Immature natural killer cell (primary cell): ENCODE results near the gene SNF8. TPM values are rescaled to one million over a fixed set of nuclear protein-coding genes. Genes with fewer than 3 reads are reported as not detected.
"Not testable (repeated sequence)": the region's sequence is repeated elsewhere in the genome, so short reads cannot be mapped to it uniquely, and the experiment has no call there.

Experiments
- DNase-seq, 3 donors: peaks; one replicate each; pipeline ENCODE4 v3.0.0; 2022; ENCODE audit warnings: mixed read lengths in 1 of 3
- H3K27ac Mint-ChIP-seq, 6 donors: one replicate each; pipeline ENCODE4 v1.8.0; 2020; ENCODE audit warnings: mixed read lengths in 6 of 6, mild to moderate bottlenecking in 5 of 6, inconsistent platforms in 4 of 6, moderate library complexity in 3 of 6
- H3K27me3 Mint-ChIP-seq, 3 donors: one replicate each; pipeline ENCODE4 v1.8.0; 2020 to 2021; ENCODE audit warnings: low read depth in 3 of 3, mild to moderate bottlenecking in 3 of 3, mixed read lengths in 3 of 3, moderate library complexity in 3 of 3, inconsistent platforms in 1 of 3
- H3K36me3 Mint-ChIP-seq, 3 donors: one replicate each; pipeline ENCODE4 v1.8.0; 2020; ENCODE audit warnings: mixed read lengths in 3 of 3, inconsistent platforms in 2 of 3, mild to moderate bottlenecking in 2 of 3
- H3K4me1 Mint-ChIP-seq, 2 donors: one replicate each; pipeline ENCODE4 v1.8.0; 2020; ENCODE audit warnings: inconsistent platforms in 2 of 2, mild to moderate bottlenecking in 2 of 2, mixed read lengths in 2 of 2, moderate library complexity in 1 of 2
- H3K4me3 Mint-ChIP-seq, 5 donors: one replicate each; pipeline ENCODE4 v1.8.0; 2020; ENCODE audit warnings: mild to moderate bottlenecking in 5 of 5, mixed read lengths in 5 of 5, inconsistent platforms in 3 of 5, moderate library complexity in 3 of 5
- H3K9me3 Mint-ChIP-seq, 6 donors: one replicate each; pipeline ENCODE4 v1.8.0; 2020; ENCODE audit warnings: mild to moderate bottlenecking in 6 of 6, mixed read lengths in 6 of 6, inconsistent platforms in 4 of 6, moderate library complexity in 3 of 6
- polyA plus RNA-seq, 3 donors: library from polyadenylated mRNA; unstranded; fragments of 300-500 nt; fragmentation: Illumina TruSeq; gene quantifications; one replicate each; pipeline ENCODE4 v1.2.3, GENCODE V29; 2021

SNF8 gene
- polyA plus RNA-seq, 3 donors from 2014 or later = 143 to 170 (median 148) TPM

- Mint-ChIP-seq H3K36me3 (peaks cover 0 to 8% (median 0%) of the 10 kb centered on the region in 3 donors), H3K4me3 (no peak overlapping the region), H3K9me3 (no peaks in the 10 kb centered on the region), H3K27ac (no peak overlapping the region), H3K4me1 (peaks cover 3 to 5% of the 10 kb centered on the region in 2 donors), H3K27me3 (peaks cover 1 to 11% (median 5%) of the 10 kb centered on the region in 3 donors)
- no peak for DNase-seq
Observed at GRCh38 chr17:48961516-48962233, 17.0 kb upstream of the SNF8 start.

- Mint-ChIP-seq H3K9me3 (no peaks in the 10 kb centered on the region), H3K27me3 (peaks cover 1 to 12% (median 5%) of the 10 kb centered on the region in 3 donors), H3K4me3 (no peak overlapping the region), H3K4me1 (peaks cover 7 to 9% of the 10 kb centered on the region in 2 donors), H3K36me3 (peaks cover 0 to 8% (median 0%) of the 10 kb centered on the region in 3 donors), H3K27ac (no peak overlapping the region)
- no peak for DNase-seq
Observed at GRCh38 chr17:48960834-48961515, 16.3 kb upstream of the SNF8 start.

DNA sequence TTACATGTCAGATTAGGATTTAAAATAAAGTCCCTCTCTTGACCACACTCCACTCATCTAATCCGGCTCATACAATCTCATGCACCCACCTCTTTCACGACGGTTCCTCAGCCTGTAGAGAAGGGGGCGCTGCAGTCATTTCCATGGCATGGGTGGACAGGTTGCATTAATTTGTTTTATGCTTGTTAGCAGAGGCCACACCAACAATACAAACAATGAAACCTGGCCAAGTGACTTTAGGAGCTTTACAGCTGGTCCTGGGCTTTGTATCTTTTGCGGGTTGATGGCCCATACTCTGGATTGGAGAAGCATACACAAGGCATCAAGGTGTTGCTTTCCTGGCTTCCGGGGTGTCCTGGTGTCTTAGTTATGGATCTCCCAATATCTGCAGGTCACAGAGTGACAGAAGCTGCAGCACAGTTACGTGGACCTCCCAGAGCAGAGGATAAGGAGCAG, 9.7 kb upstream of the SNF8 start:
- Mint-ChIP-seq H3K4me3 (no peak overlapping the region), H3K27ac (no peak overlapping the region), H3K27me3 (peaks cover 2 to 11% (median 6%) of the 10 kb centered on the region in 3 donors), H3K36me3 (peaks cover 0 to 3% (median 0%) of the 10 kb centered on the region in 3 donors), H3K4me1 (peaks cover 7 to 9% of the 10 kb centered on the region in 2 donors), H3K9me3 (no peaks in the 10 kb centered on the region)
- DNase-seq = no peak

DNA sequence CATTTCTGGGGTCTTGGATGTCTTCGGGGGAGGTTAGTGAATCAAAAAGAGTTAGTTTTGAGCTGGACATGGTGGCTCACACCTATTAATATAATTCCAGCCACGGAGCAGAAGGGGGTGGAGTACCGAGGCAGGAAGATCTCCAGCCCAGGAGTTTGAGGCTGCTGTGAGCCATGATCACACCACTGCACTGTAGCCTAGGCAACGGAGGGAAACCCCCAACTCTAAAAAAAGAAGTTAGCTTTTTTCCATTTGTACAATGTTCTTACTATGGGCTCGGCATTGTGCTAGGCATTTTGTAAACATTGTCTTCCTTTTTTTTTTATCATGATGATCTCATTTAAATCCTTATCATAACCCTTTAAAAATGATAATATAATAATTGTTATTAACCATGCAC, 8.3 kb upstream of the SNF8 start:
- Mint-ChIP-seq H3K36me3 (peaks cover 0 to 1% (median 0%) of the 10 kb centered on the region in 3 donors), H3K27ac (no peak overlapping the region), H3K4me1 (peaks cover 7 to 9% of the 10 kb centered on the region in 2 donors), H3K4me3 (no peak overlapping the region), H3K27me3 (peaks cover 2 to 13% (median 4%) of the 10 kb centered on the region in 3 donors), H3K9me3 (peaks cover 0 to under 1% (median 0%) of the 10 kb centered on the region in 6 donors)
- DNase-seq = no peak

DNA sequence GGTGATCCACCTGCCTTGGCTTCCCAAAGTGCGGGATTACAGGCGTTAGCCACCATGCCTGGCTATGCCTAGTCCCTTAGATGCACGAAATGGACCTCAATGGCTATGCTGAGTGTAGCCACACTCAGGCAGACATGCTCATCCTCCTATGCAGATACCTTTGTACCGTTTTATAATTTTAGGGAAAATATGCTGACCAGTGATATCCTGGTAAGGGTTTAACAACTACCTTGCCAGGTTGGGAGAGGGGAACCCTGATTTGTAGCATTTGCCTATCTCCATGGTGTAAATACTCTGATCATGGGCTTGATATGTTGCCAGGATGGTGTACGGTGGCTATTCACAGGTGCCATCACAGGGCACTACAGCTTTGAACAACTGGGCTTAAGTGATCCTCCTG, 6.9 kb upstream of the SNF8 start:
- Mint-ChIP-seq H3K36me3 (peaks cover 0 to 4% (median 0%) of the 10 kb centered on the region in 3 donors), H3K4me1 (peaks cover 3 to 4% of the 10 kb centered on the region in 2 donors), H3K9me3 (peaks cover 0 to 2% (median 0%) of the 10 kb centered on the region in 6 donors), H3K4me3 (no peak overlapping the region), H3K27me3 (peaks cover 2 to 11% (median 4%) of the 10 kb centered on the region in 3 donors), H3K27ac (no peak overlapping the region)
- DNase-seq = no peak

DNA sequence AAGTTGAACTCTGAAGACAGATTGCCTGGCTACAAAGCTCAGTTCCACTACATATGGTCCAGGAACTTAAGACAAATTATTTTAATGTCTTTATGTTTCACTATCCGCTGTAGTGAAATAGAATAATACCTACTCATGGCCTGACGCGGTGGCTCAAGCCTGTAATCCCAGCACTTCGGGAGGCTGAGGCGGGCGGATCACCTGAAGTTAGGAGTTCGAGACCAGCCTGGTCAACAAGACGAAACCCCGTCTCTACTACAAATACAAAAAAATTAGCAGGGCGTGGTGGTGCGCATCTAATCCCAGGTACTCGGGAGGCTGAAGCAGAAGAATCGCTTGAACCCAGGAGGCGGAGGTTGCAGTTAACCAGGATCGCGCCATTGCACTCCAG, 614 bp upstream of the SNF8 start:
- Mint-ChIP-seq H3K4me3 (peak overlapping the region; percentile 88 to 98 (median 97)), H3K27me3 (peaks cover 2 to 13% (median 6%) of the 10 kb centered on the region in 3 donors), H3K27ac (peak overlapping the region; percentile 88 to 97 (median 92)), H3K4me1 (peaks cover 22 to 28% of the 10 kb centered on the region in 2 donors)
- not testable (repeated sequence) for DNase-seq, H3K9me3 Mint-ChIP-seq, H3K36me3 Mint-ChIP-seq

- no peak overlapping the region for H3K4me3 Mint-ChIP-seq
- peaks cover 0 to 2% (median 0%) of the 10 kb centered on the region in 3 donors for H3K27me3 Mint-ChIP-seq
- peak overlapping the region in 1 of 6 donors; percentile 28 for H3K27ac Mint-ChIP-seq
- H3K9me3 Mint-ChIP-seq = no peaks in the 10 kb centered on the region
- peaks cover 10 to 40% (median 11%) of the 10 kb centered on the region in 3 donors for H3K36me3 Mint-ChIP-seq
- H3K4me1 Mint-ChIP-seq = peaks cover 0 to 11% of the 10 kb centered on the region in 2 donors
- DNase-seq = no peak
Observed at GRCh38 chr17:48933035-48933434, 11.6 kb downstream of the SNF8 start.

DNA sequence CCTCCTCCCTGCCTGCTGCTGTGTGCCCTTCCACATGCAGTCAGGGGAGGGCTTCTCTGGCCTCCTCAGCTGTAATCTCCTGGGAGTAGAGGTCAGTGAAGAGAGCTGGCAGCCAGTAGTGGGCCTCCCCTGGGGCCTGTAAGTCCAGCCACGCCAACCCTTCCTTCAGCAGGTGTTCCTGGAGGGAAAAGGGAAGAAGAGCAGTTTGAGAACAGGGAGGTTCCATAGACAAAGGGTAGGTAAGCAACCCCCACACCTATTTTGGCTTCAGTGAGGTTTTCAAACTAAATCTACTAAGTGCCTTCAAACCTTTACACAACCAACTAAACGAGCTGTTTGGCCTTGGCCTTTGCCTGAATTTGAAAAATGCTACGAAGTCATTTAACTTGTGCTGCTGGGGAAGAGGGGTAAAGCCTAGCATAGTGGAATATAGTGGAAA, 14.2 kb downstream of the SNF8 start:
- no peaks in the 10 kb centered on the region for H3K9me3 Mint-ChIP-seq
- peak overlapping the region in 2 of 6 donors; percentile 43 to 64 for H3K27ac Mint-ChIP-seq
- H3K4me3 Mint-ChIP-seq = no peak overlapping the region
- peaks cover 0 to 11% of the 10 kb centered on the region in 2 donors for H3K4me1 Mint-ChIP-seq
- peaks cover 0 to 2% (median 2%) of the 10 kb centered on the region in 3 donors for H3K27me3 Mint-ChIP-seq
- H3K36me3 Mint-ChIP-seq = peaks cover 14 to 43% (median 15%) of the 10 kb centered on the region in 3 donors
- DNase-seq = no peak

GRCh38 chr17:48929812-48930165, 14.9 kb downstream of the SNF8 start:
- Mint-ChIP-seq H3K4me3 (no peak overlapping the region), H3K27ac (peak overlapping the region in 2 of 6 donors; percentile 30 to 51), H3K4me1 (peaks cover 0 to 11% of the 10 kb centered on the region in 2 donors), H3K9me3 (no peaks in the 10 kb centered on the region), H3K27me3 (peaks cover 0 to 2% (median 2%) of the 10 kb centered on the region in 3 donors), H3K36me3 (peaks cover 15 to 44% (median 18%) of the 10 kb centered on the region in 3 donors)
- no peak for DNase-seq

DNA sequence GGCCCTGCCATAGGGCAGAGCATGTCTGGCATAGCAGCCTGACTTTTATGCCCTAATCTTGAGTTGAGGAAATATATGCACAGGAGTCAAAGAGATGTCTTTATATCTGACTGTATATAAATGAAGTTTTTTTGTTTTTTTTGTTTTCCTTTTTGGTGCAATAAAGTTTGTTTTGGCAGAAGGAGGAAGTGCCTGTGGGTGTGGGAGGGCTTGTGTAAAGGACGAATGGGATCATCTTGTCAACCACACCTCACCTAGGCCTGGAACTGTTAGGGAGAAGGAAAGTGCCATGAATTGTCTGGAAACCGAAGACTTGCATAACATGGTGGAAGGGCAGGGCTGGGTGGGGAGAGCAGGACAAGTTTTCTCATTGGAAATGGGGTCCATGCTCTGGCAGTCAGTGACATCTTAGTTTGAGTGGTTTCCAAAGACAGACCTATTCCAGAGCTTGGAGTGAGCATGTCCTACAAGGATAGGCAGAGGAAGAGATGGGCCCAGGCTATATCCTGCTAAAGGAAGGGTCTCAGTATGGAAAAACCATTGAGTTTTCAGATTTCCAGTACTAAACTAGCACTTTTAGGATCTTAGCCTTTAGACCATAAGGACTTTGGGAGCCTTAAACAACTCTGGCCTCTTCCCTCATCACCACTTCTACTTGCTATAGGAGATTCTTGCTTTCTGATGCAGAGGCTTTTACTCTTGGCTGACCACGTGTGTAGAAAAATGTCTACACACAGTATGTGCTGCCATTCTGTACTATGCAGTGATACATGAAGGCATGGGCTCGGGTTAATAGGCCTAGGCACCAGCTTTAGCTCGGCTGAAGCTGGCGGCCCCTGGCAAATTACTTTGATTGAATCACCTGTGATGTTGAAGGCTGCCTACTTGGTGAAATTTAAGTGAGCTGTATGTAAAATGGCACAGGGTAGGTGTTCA, 15.5 kb downstream of the SNF8 start:
- no peak for DNase-seq
- Mint-ChIP-seq H3K27me3 (peaks cover 0 to 2% (median 2%) of the 10 kb centered on the region in 3 donors), H3K36me3 (peaks cover 15 to 41% (median 18%) of the 10 kb centered on the region in 3 donors), H3K9me3 (no peaks in the 10 kb centered on the region), H3K4me1 (peaks cover 0 to 11% of the 10 kb centered on the region in 2 donors), H3K4me3 (no peak overlapping the region), H3K27ac (peak overlapping the region in 5 of 6 donors; percentile 21 to 67 (median 51))

- H3K36me3 Mint-ChIP-seq = peaks cover 15 to 40% (median 18%) of the 10 kb centered on the region in 3 donors
- no peak overlapping the region for H3K4me3 Mint-ChIP-seq
Observed at GRCh38 chr17:48927978-48928745, 16.5 kb downstream of the SNF8 start.

DNA sequence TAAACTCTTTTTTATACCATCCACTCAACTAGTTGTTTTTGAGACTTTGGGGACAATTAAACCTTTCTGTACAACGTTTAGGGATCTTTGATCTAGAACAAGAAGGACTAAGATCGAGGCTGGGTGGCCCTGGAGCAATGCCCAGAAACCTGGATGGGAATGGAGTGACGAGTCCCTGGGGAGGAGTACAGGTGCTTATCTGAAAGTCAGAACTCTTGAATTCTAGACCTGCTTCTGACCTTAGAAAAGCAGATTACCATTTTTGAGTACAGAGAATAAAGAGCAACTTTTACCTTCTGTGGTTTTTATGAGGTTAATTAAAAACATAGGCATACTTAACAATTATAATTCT, 18.7 kb downstream of the SNF8 start:
- Mint-ChIP-seq H3K27ac (peak overlapping the region in 1 of 6 donors; percentile 60), H3K4me3 (no peak overlapping the region), H3K9me3 (no peaks in the 10 kb centered on the region), H3K27me3 (peaks cover 0 to 4% (median 2%) of the 10 kb centered on the region in 3 donors), H3K4me1 (peaks cover 2 to 11% of the 10 kb centered on the region in 2 donors), H3K36me3 (peaks cover 21 to 43% (median 22%) of the 10 kb centered on the region in 3 donors)
- DNase-seq = no peak

More at GRCh38 chr17:48927978-48928745, 16.5 kb downstream of the SNF8 start:
- DNase-seq = no peak
- H3K27me3 Mint-ChIP-seq = peaks cover 0 to 2% (median 2%) of the 10 kb centered on the region in 3 donors
- no peaks in the 10 kb centered on the region for H3K9me3 Mint-ChIP-seq
- peaks cover 0 to 11% of the 10 kb centered on the region in 2 donors for H3K4me1 Mint-ChIP-seq
- peak overlapping the region; percentile 1 to 77 (median 56) for H3K27ac Mint-ChIP-seq
